Measurements from ENCODE around the gene LTBP4. TPM values are rescaled to one million over a fixed set of nuclear protein-coding genes. Genes with fewer than 3 reads are reported as not detected.

Gene LTBP4
- total and polyA plus RNA-seq, 2 of the 13 experiments (the other 11 are each of a cell fraction or from before 2014, with no cell fraction given), result 0.86 to 2.3 TPM

DNA sequence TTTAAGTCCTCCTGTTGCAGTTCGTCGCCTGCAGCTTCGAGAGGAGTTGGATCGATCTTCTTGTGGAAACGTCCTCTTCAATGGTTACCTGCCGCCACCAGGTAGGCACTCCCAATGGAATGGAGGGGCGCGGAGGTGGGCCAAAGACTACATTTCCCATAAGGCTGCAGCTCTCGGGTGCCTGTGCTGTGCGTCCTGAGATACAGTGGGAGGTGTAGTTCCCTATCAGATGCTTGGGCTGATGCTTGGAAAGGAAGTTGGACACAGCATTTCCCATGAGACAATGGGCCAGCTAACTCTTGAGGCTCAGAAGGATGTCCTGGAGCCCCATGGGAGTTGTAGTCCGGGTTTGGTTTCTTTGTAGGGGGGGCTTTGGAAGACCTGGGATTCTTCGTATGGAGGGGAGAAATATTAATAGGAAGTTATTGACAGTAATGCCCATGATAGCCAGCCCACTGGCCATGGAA lies 22.7 kb upstream of the LTBP4 start:
- Histone ChIP-seq H3K9me3 (ENCODE audit: low read length) (no peaks in the 10 kb centered on the region), H3K36me3 (replicated peaks in 1 of 2; ENCODE audit: control insufficient read depth in 1 of 2, insufficient read depth in 2 of 2, low read length in 2 of 2) (0 out of 5 replicates have a peak, but pooled peaks cover 0 to 1% of the 10 kb centered on the region in 2 experiments), H3K4me2 (ENCODE audit: low read depth, low read length) (no peak overlapping the region), H3K9ac (ENCODE audit: insufficient read depth, low read depth, low read length) (no peak overlapping the region), H3K27me3 (ENCODE audit: control insufficient read depth in 1 of 2, insufficient read depth in 2 of 2, low read length in 2 of 2) (no peaks in the 10 kb centered on the region), H3K4me3 (replicated peaks in 1 of 3; ENCODE audit: insufficient read depth in 1 of 3, low read depth in 2 of 3, low read length in 3 of 3) (no peak overlapping the region), H3K27ac (ENCODE audit: extremely low read length, insufficient read depth, low read length) (no peak overlapping the region), H3K79me2 (ENCODE audit: insufficient read depth, low read length) (no peaks in the 10 kb centered on the region), H4K20me1 (ENCODE audit: insufficient read depth, low read length) (no peaks in the 10 kb centered on the region), H2AFZ (ENCODE audit: low read length) (no peak overlapping the region), H3K4me1 (ENCODE audit: insufficient read depth, low read length) (peaks cover 11% of the 10 kb centered on the region)
- 94% methylated on average over 12 of the region's 12 CpGs for WGBS (ENCODE audit: low lambda C conversion rate)
- FAIRE-seq (no peak), ATAC-seq (no peak), DNase-seq (ENCODE audit: low spot score) (no peak)
- in situ Hi-C loops (cut with HindIII; ENCODE audit: extremely low pct_ligation_motif_present, low pct_unique_long_range_greater_than_20kb), result no loop called here
- POLR2A ChIA-PET, result no interaction called here
- intact Hi-C loops (cut with micrococcal nuclease; ENCODE audit: unreplicated experiment), result no loop called here
- CTCF ChIA-PET (ENCODE audit: low intra/inter-chr PET ratio, low total read pairs), result no interaction called here
- BruUV-seq (replicated peaks), result no TSS peak
- TF ChIP-seq ZNF383 (CRISPR knock-in tag; IDR thresholded peaks at IDR 0.05; ENCODE audit: borderline replicate concordance) (no peak), ZBTB46 (CRISPR knock-in tag; IDR thresholded peaks at IDR 0.05; ENCODE audit: borderline replicate concordance) (no peak), ZNF496 (CRISPR knock-in tag; IDR thresholded peaks at IDR 0.05; ENCODE audit: insufficient replicate concordance) (no peak), MLLT10 (CRISPR knock-in tag; IDR thresholded peaks at IDR 0.05) (no peak), GABPA (IDR thresholded peaks at IDR 0.05; ENCODE audit: low read depth, low read length) (no peak), GABPA (CRISPR knock-in tag; IDR thresholded peaks at IDR 0.05; ENCODE audit: low read depth) (peak; percentile 45), CREM (IDR thresholded peaks at IDR 0.05) (0 out of 2 replicates have a peak, but pooled peaks have one; percentile 20), CREM (CRISPR knock-in tag; IDR thresholded peaks at IDR 0.05) (no peak), HCFC1 (IDR thresholded peaks at IDR 0.05; ENCODE audit: low read depth, low read length) (peak; percentile 36; the same call in 1 of the 2 replicates), CHCHD3 (CRISPR knock-in tag; IDR thresholded peaks at IDR 0.05) (no peak), PRDM15 (CRISPR knock-in tag; IDR thresholded peaks at IDR 0.05) (no peak), ZNF251 (CRISPR knock-in tag; IDR thresholded peaks at IDR 0.05) (no peak), ZNF362 (CRISPR knock-in tag; IDR thresholded peaks at IDR 0.05; ENCODE audit: borderline replicate concordance) (no peak), GZF1 (CRISPR knock-in tag; IDR thresholded peaks at IDR 0.05) (no peak)
- TF ChIP-seq, protein P1, sequence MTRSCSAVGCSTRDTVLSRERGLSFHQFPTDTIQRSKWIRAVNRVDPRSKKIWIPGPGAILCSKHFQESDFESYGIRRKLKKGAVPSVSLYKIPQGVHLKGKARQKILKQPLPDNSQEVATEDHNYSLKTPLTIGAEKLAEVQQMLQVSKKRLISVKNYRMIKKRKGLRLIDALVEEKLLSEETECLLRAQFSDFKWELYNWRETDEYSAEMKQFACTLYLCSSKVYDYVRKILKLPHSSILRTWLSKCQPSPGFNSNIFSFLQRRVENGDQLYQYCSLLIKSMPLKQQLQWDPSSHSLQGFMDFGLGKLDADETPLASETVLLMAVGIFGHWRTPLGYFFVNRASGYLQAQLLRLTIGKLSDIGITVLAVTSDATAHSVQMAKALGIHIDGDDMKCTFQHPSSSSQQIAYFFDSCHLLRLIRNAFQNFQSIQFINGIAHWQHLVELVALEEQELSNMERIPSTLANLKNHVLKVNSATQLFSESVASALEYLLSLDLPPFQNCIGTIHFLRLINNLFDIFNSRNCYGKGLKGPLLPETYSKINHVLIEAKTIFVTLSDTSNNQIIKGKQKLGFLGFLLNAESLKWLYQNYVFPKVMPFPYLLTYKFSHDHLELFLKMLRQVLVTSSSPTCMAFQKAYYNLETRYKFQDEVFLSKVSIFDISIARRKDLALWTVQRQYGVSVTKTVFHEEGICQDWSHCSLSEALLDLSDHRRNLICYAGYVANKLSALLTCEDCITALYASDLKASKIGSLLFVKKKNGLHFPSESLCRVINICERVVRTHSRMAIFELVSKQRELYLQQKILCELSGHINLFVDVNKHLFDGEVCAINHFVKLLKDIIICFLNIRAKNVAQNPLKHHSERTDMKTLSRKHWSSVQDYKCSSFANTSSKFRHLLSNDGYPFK (CRISPR knock-in tag; IDR thresholded peaks at IDR 0.05; ENCODE audit: borderline replicate concordance), result no peak

All from HepG2 (cell line).